DMS79 treated with DMSO at 0.1 percent for 48 hours (cell line): ENCODE data around the gene FERD3L.

Experiments
- DNase-seq: peaks from one replicate; lab custom pipeline; 2025; lab: John Stamatoyannopoulos, UW

Gene FERD3L

GRCh38 chr7:19117091-19117869 is 27.9 kb downstream of the FERD3L start, which contains the start of gene TWIST1:
Gene TWIST1 (minus strand): TSS chr7:19117636. CDS start chr7:19117321, 315 bp downstream.
- no peak for DNase-seq

DNA sequence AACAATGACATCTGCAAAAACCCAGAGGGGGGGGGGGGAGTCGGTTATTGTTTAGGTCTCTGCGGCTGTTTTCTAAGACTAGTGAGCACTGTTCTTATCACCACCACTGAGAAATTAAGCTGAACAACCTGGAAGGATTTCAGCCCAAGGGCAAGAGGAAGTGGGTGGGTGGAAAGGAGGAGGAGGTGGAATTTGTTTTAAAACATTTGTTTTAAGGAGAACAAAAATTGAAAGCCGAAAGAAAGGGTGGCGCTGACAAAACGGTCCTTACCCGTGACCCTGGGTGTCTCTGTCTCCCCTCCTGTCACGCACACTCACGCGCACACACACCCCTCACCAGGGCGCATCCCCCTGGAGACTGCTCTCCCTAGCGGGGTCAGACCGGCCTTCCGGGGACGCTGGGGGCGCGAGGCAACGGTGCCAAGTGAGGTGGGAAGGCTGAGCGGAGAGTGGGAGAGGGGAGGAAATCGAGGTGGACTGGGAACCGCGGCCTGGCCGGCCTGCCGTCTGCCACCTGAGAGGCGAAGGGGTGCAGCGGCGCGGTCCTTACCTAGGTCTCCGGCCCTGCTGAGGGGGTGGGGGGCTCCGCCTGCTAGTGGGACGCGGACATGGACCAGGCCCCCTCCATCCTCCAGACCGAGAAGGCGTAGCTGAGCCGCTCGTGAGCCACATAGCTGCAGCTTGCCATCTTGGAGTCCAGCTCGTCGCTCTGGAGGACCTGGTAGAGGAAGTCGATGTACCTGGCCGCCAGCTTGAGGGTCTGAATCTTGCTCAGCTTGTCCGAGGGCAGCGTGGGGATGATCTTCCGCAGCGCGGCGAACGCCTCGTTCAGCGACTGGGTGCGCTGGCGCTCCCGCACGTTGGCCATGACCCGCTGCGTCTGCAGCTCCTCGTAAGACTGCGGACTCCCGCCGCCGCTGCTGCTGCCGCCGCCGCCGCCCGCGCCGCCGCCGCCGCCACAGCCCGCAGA is 28.8 kb downstream of the FERD3L start:
- no peak for DNase-seq

GRCh38 chr7:19114551-19114855 is 30.7 kb downstream of the FERD3L start:
- DNase-seq, result no peak

DNA sequence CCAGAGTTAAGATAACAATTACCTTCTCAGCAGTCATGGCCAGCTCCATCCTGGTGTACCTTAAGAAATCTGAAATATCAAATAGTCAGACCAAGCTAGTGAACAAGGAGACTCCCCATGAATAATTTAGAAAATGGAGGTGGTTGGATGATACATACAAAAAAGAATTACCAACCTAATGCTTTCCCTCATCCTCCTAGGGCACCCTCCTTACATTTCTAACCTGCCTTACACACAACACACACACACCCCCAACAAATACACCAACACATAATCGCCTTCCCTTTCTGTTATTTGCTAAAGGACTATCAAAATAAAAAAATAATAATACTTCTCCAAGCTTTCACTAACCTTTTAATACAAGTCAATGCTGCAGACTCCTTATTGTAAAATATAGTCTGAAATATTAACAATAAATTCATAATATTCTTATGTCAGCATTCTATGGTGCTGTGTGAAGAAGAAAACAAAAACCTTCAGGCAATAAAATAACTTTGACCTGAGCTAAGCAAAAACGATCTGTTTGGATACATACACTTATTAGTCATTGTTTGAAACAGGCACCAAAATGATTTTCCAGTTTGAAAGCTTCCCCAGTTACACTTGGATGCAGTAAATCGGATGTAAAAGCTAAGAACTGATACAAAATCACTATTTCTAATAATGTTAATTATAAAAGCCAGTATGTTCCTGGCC is 31.2 kb downstream of the FERD3L start:
- DNase-seq, result no peak

DNA sequence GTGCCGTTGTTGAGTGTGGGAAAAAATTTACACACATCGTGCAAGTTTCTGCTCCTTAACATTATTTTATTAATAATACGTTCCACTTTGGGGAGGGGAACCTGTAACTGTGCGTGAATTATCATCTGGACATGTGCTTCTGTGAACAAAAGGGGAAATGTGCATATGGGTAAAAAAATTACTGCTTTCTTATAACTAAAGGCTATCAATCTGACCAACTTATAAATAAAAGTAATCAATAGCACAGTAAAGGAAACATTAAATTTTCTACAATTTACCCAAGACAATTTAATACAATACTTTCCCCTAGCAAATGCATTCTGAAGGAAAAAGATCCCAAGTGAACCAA is 32.2 kb downstream of the FERD3L start:
- no peak for DNase-seq

- DNase-seq, result no peak
Measured at GRCh38 chr7:19112274-19113001, 32.8 kb downstream of the FERD3L start.

GRCh38 chr7:19111474-19112273 is 33.5 kb downstream of the FERD3L start:
- DNase-seq, result no peak

- DNase-seq, result no peak
Measured at GRCh38 chr7:19110776-19111175, 34.4 kb downstream of the FERD3L start.

- DNase-seq, result no peak
Measured at GRCh38 chr7:19110026-19110730, 35.0 kb downstream of the FERD3L start.

DNA sequence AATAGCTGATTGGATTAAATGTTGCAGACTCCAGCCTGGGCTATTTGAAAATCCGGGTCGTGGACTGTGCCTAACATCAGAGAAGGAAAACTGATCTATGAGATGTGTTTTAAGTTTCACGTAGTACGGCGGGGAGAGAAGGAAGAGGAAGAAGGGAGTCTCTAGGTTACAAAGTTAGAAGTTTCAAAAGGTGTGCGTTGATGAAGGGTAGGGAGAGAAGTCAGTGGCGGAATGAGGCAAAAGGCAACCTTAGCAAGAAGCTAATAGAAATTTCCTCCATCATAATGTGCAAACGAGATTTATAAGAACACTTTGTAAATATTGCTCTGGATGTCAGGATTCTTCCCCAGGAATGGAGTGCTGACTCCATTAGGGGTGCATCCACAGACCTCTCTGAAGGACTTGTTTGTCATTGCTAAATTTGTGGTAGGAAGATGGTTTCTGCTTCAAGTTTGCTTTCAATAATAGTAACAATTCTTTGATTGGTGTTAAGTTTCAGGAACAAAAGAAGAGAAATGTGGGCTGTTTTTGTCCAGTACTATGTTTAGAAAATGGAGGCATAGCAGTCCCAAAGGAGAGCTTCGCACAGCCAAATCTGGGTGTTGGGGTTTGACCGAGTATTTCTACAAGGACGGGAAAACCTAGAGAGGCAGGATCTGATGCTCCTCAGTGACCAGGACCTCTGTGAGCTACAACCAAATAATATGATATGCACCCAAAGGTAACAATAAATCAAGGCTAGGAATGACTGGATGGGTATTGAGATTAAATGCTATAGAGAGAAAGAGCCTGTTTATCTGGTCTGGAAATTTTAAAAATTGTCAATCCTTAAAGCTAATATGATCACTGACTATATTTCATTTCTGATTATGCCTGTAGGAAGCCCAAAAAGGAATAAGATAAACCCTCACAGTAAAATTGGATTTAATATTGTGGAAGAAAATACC is 35.9 kb downstream of the FERD3L start:
- DNase-seq, result no peak

DNA sequence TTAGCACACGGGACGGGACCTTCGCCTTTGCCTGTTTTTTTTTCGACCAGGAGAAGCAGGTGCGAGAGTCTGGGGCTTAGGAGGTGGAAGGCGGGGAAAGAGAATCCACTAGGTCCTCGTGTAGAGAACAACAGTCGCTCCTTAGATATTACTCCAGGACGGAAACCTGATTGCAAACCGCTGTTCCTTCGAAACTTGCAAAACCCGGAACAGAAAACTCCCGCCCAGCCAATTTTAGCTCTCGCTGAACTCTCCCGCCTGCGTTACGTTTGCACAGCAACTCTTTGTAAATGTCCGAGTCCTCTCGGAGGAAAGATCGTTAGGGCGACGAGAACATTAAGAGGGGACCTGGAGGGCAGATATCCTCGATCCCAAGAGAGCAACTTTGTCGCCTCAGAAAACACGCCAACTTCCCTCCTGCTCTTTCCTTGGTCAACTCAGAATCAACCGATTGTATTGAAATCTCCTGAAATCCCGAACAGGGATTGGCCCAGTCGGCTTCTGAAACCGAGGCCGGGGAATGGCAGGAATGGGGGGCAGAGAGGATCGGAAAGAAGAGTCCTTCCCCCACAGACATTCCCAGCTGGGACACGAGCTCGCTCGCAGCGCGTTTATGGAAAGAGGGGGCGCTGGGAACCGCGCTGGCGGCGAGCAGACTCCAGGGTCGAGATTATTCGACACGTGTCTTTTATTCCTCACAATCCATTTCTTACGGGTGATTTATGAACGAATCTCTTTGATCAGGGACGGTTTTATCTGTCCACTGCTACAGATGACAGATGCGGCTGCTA is 37.7 kb downstream of the FERD3L start:
- DNase-seq, result no peak

GRCh38 chr7:19107081-19107355 is 38.2 kb downstream of the FERD3L start:
- DNase-seq, result no peak

- no peak for DNase-seq
Measured at GRCh38 chr7:19106241-19107080, 38.8 kb downstream of the FERD3L start.

GRCh38 chr7:19105546-19105945 is 39.7 kb downstream of the FERD3L start:
- no peak for DNase-seq

GRCh38 chr7:19104811-19105210 is 40.4 kb downstream of the FERD3L start:
- DNase-seq, result no peak

DNA sequence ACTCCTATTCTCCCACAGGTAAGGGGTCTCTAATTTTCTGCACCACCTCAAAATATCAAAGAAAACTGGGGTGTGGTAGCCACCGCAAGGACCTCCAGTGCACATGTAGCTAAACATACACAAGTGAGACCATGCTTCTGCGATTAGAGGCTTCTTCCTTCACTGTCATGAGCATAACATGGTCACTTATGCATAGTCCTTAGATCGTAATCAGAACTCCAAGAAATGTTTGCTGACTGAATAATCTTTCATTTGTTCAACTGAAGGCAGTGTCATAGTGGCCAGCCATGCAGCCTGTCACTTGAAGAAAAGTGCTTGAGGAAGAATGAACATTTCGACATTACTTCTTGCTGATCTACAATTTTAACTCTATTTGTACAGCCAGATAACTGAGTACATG is 42.3 kb downstream of the FERD3L start:
- DNase-seq, result no peak

DNA sequence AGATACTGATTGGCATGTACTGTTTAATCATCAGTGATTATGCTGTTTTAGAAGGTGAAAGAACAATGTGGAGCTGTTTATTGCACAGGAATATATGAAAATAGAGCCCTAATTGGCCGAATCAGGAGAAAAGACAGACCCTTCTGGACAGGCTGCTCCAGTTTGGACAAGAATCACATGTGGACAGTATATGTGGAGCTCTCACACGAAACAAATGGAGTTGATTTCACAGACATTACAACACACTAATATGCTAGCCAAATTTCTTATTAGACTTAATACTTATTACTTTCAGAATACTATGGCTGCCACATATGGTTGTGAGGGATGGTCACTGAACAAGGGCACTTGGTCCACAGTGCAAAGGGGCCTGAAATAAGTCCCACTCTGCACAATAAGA is 43.3 kb downstream of the FERD3L start:
- no peak for DNase-seq

- DNase-seq, result no peak
Measured at GRCh38 chr7:19101472-19101871, 43.7 kb downstream of the FERD3L start.
